GM12878 (cell line): Measurements from ENCODE around the gene TUBA4B. TPM values are rescaled to one million over a fixed set of nuclear protein-coding genes. Genes with fewer than 3 reads are reported as not detected.

Experiments used
- ATAC-seq: fragments of 200-7000 bp; cut with Tn5 transposase; 3 replicates; pipeline ENCODE4 v1.9.1; 2020; ENCODE audit warnings: mild to moderate bottlenecking, moderate library complexity
- BruUV-seq: library from RNA; stranded (reverse); fragments of 400-500 nt; replicated peaks from 2 replicates; lab custom pipeline; 2021; lab: Mats Ljungman, UMichigan
- CTCF ChIA-PET: fragments of 300-600 bp; sonication (Branson Sonifier 250); formaldehyde crosslinking; extraction: SDS; loops from one replicate; lab custom pipeline; 2021; ENCODE audit warnings: inconsistent platforms; lab: Yijun Ruan, JAX
- POLR2A ChIA-PET: fragments of 350-600 bp; formaldehyde crosslinking; extraction: SDS; loops from one replicate; lab custom pipeline; 2021; ENCODE audit warnings: inconsistent platforms; lab: Charles Lee
- RAD21 ChIA-PET: fragments of 300-600 bp; sonication (Branson Sonifier 250); formaldehyde crosslinking; loops from one replicate; lab custom pipeline; 2023; ENCODE audit warnings: antibody characterized with exemption; ENCODE audit not compliant: unreplicated experiment; lab: Charles Lee
- SMC1A ChIA-PET: fragments of 300-600 bp; sonication (Branson Sonifier 250); formaldehyde crosslinking; loops from one replicate; lab custom pipeline; 2023; ENCODE audit not compliant: unreplicated experiment, uncharacterized antibody; lab: Charles Lee
- DNase-seq: peaks from one replicate; pipeline ENCODE4 v3.0.0-alpha.2; 2011; ENCODE audit warnings: low read depth, low spot score
- FAIRE-seq: peaks from 3 replicates; lab custom pipeline; 2011; peaks lifted over from hg19 to GRCh38; lab: Jason Lieb, UNC
- H2AFZ ChIP-seq: 2 replicates; pipeline ENCODE4 v1.6.0; 2011; ENCODE audit warnings: low read depth, low read length, control low read depth; ENCODE audit not compliant: control insufficient read depth
- H3K27ac ChIP-seq: 2 replicates; pipeline ENCODE4 v1.5.1; 2011; ENCODE audit warnings: control low read depth; ENCODE audit not compliant: control insufficient read depth, insufficient read depth
- H3K27me3 ChIP-seq, 2 experiments: replicated peaks in 1 of 2; 2 replicates each; pipeline versions ENCODE4 v1.6.0 to v1.6.1; 2011; ENCODE audit warnings: low read length in 1 of 2; ENCODE audit not compliant: control insufficient read depth in 2 of 2, insufficient read depth in 2 of 2
- H3K36me3 ChIP-seq, 2 experiments: 2 replicates each; pipeline ENCODE4 v1.5.1; 2011; ENCODE audit warnings: low read length in 1 of 2; ENCODE audit not compliant: control insufficient read depth in 2 of 2, insufficient read depth in 2 of 2
- H3K4me1 ChIP-seq: 2 replicates; pipeline ENCODE4 v1.6.1; 2011; ENCODE audit warnings: mild to moderate bottlenecking, low read length, moderate library complexity, mixed read lengths; ENCODE audit not compliant: control insufficient read depth, insufficient read depth
- H3K4me2 ChIP-seq: 2 replicates; pipeline ENCODE4 v1.6.0; 2011; ENCODE audit warnings: control low read depth; ENCODE audit not compliant: control insufficient read depth, insufficient read depth
- H3K4me3 ChIP-seq: fragments of 200-600 bp; sonication (generic); 2 replicates; pipeline ENCODE4 v1.5.1; 2016
- H3K79me2 ChIP-seq: 2 replicates; pipeline ENCODE4 v1.6.0; 2011; ENCODE audit warnings: low read length; ENCODE audit not compliant: control insufficient read depth, insufficient read depth
- H3K9ac ChIP-seq: 2 replicates; pipeline ENCODE4 v1.8.0; 2011; ENCODE audit warnings: low read length, control low read depth, mixed read lengths; ENCODE audit not compliant: control insufficient read depth, insufficient read depth
- H3K9me3 ChIP-seq: replicated peaks from 3 replicates; pipeline ENCODE4 v1.5.1; 2011; ENCODE audit warnings: mild to moderate bottlenecking, low read length; ENCODE audit not compliant: control insufficient read depth, insufficient read depth
- H4K20me1 ChIP-seq: 2 replicates; pipeline ENCODE4 v1.6.0; 2011; ENCODE audit not compliant: control insufficient read depth, insufficient read depth
- BHLHE40 ChIP-seq, 2 experiments: fragments of 450-650 bp in 1 of 2; IDR thresholded peaks; 2 replicates each; pipeline ENCODE4 v1.6.1; 2011 to 2017; ENCODE audit warnings: low read depth in 2 of 2, borderline replicate concordance in 1 of 2, improper control_type of control experiment in 1 of 2, low read length in 1 of 2, mild to moderate bottlenecking in 1 of 2
- CBX3 ChIP-seq: fragments of 200-600 bp; sonication (generic); IDR thresholded peaks from 2 replicates; pipeline ENCODE4 v1.6.1; 2016; ENCODE audit warnings: low read depth, borderline replicate concordance
- EGR1 ChIP-seq, 2 experiments: IDR thresholded peaks; 1 replicate in 1 of 2; 2 replicates in 1 of 2; pipeline ENCODE4 v1.6.1; 2011 to 2012; ENCODE audit warnings: low read depth in 2 of 2, low read length in 2 of 2, borderline replicate concordance in 1 of 2, mild to moderate bottlenecking in 1 of 2, moderate library complexity in 1 of 2
- HDAC2 ChIP-seq: fragments of 200-600 bp; sonication (generic); IDR thresholded peaks from 2 replicates; pipeline ENCODE4 v1.6.1; 2017
- MYC ChIP-seq: IDR thresholded peaks from 2 replicates; pipeline ENCODE4 v1.6.1; 2011; ENCODE audit warnings: mild to moderate bottlenecking, low read length, moderate library complexity, inconsistent platforms; ENCODE audit not compliant: insufficient read depth, insufficient replicate concordance, insufficient read length, severe bottlenecking
- NFYB ChIP-seq: IDR thresholded peaks from 2 replicates; pipeline ENCODE4 v1.6.1; 2011; ENCODE audit warnings: low read depth, mild to moderate bottlenecking, low read length, improper control_type of control experiment, moderate library complexity; ENCODE audit not compliant: insufficient read depth
- POLR2AphosphoS5 ChIP-seq: IDR thresholded peaks from 2 replicates; pipeline ENCODE4 v1.6.1; 2011; ENCODE audit warnings: mild to moderate bottlenecking, low read length, inconsistent platforms
- SRF ChIP-seq, 2 experiments: IDR thresholded peaks; 2 replicates each; pipeline ENCODE4 v1.6.1; 2011; ENCODE audit warnings: low read depth in 2 of 2, low read length in 2 of 2, mild to moderate bottlenecking in 1 of 2, moderate library complexity in 1 of 2
- TCF12 ChIP-seq: IDR thresholded peaks from 2 replicates; pipeline ENCODE4 v1.6.1; 2011; ENCODE audit warnings: low read depth, mild to moderate bottlenecking, low read length
- USF2 ChIP-seq: IDR thresholded peaks from 2 replicates; pipeline ENCODE4 v1.6.1; 2011; ENCODE audit warnings: low read depth, low read length, improper control_type of control experiment, borderline replicate concordance
- WGBS: methylation state at CpG from one replicate; pipeline ENCODE4 v1.1.6; 2016; ENCODE audit warnings: low lambda C conversion rate; ENCODE audit not compliant: insufficient replicate concordance, insufficient coverage; ENCODE audit errors: missing lambda C conversion rate; 5-methylcytosine and 5-hydroxymethylcytosine counted together
- in situ Hi-C: fragments of 300-500 bp; cut with MboI; formaldehyde crosslinking; loops from 9 replicates; pipeline ENCODE4 v1.14.3; 2018; ENCODE audit warnings: mixed read lengths
- intact Hi-C: fragments of 100-400 bp; cut with micrococcal nuclease; formaldehyde crosslinking; loops from one replicate; pipeline ENCODE4 v1.14.2; 2022; ENCODE audit not compliant: unreplicated experiment
- polyA plus RNA-seq, 11 experiments: library from polyadenylated mRNA; depleted of rRNA in 4 of 11; unstranded in 6 of 11; stranded (reverse) in 5 of 11; fragments of >200 nt; fragmentation: Nextera tagmentation in 4 of 11; fragmentation: Illumina TruSeq in 1 of 11; extraction: Ambion mirVana in 4 of 11; extraction: Trizol in 1 of 11; gene quantifications; 1 replicate in 1 of 11; 2 replicates in 10 of 11; pipeline versions ENCODE4 v1.2.1 to v1.2.3, GENCODE V29; 2011 to 2016; ENCODE audit warnings: inconsistent platforms in 2 of 11, missing spikeins in 2 of 11, low read depth in 1 of 11
- total RNA-seq, 4 experiments: library from RNA; depleted of rRNA in 3 of 4; stranded (reverse); fragments of >200 nt in 3 of 4; fragmentation: Illumina TruSeq in 1 of 4; extraction: Trizol in 1 of 4; gene quantifications; 2 replicates each; pipeline versions ENCODE4 v1.2.1 to v1.2.3, GENCODE V29; 2013 to 2021
- TF ChIP-seq, protein P1 (sequence below): IDR thresholded peaks from 2 replicates; pipeline ENCODE4 v1.6.1; 2011; ENCODE audit warnings: low read depth, mild to moderate bottlenecking, low read length, moderate library complexity, borderline replicate concordance; ENCODE audit errors: extremely low read depth
- TF ChIP-seq, protein P2 (sequence below): fragments of 450-650 bp; formaldehyde crosslinking; IDR thresholded peaks from 2 replicates; pipeline ENCODE4 v1.5.0; 2022; ENCODE audit warnings: mild to moderate bottlenecking, missing genetic modification characterization

Gene TUBA4B
- total and polyA plus RNA-seq, 10 of the 15 experiments (the other 5 are each of a cell fraction or from before 2014, with no cell fraction given) = 0.07 TPM; not detected in 9

GRCh38 chr2:219306047-219306446 is 53.0 kb downstream of the TUBA4B start:
- H3K27me3 ChIP-seq = peaks cover 2 to 5% of the 10 kb centered on the region in 2 experiments; a peak in 2 of 4 replicates
- H3K36me3 ChIP-seq = no peaks in the 10 kb centered on the region
- no peaks in the 10 kb centered on the region for H3K9me3 ChIP-seq
- H3K4me3 ChIP-seq = no peak overlapping the region
- no TSS peak for BruUV-seq
- 0% methylated on average over 1 of the region's 1 CpG for WGBS
- no peak overlapping the region for H3K4me2 ChIP-seq
- TF ChIP-seq CBX3 (no peak), USF2 (no peak), SRF (IDR thresholded peaks at IDR 0.05; ENCODE audit: low read depth in 2 of 2, low read length in 2 of 2) (no peak), EGR1 (IDR thresholded peaks at IDR 0.05; ENCODE audit: borderline replicate concordance in 1 of 2, low read depth in 2 of 2, low read length in 2 of 2) (no peak), HDAC2 (no peak), BHLHE40 (IDR thresholded peaks at IDR 0.05; ENCODE audit: borderline replicate concordance in 1 of 2, low read depth in 2 of 2, low read length in 1 of 2) (no peak), POLR2AphosphoS5 (no peak), MYC (no peak), NFYB (no peak), TCF12 (no peak)
- TF ChIP-seq, protein P1, sequence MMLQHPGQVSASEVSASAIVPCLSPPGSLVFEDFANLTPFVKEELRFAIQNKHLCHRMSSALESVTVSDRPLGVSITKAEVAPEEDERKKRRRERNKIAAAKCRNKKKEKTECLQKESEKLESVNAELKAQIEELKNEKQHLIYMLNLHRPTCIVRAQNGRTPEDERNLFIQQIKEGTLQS = no peak
- TF ChIP-seq, protein P2, sequence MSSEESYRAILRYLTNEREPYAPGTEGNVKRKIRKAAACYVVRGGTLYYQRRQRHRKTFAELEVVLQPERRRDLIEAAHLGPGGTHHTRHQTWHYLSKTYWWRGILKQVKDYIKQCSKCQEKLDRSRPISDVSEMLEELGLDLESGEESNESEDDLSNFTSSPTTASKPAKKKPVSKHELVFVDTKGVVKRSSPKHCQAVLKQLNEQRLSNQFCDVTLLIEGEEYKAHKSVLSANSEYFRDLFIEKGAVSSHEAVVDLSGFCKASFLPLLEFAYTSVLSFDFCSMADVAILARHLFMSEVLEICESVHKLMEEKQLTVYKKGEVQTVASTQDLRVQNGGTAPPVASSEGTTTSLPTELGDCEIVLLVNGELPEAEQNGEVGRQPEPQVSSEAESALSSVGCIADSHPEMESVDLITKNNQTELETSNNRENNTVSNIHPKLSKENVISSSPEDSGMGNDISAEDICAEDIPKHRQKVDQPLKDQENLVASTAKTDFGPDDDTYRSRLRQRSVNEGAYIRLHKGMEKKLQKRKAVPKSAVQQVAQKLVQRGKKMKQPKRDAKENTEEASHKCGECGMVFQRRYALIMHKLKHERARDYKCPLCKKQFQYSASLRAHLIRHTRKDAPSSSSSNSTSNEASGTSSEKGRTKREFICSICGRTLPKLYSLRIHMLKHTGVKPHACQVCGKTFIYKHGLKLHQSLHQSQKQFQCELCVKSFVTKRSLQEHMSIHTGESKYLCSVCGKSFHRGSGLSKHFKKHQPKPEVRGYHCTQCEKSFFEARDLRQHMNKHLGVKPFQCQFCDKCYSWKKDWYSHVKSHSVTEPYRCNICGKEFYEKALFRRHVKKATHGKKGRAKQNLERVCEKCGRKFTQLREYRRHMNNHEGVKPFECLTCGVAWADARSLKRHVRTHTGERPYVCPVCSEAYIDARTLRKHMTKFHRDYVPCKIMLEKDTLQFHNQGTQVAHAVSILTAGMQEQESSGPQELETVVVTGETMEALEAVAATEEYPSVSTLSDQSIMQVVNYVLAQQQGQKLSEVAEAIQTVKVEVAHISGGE (CRISPR knock-in tag) = no peak
- TF ChIP-seq, all 136 proteins: peak for 0
- intact Hi-C loops (no loop called here), in situ Hi-C loops (no loop called here)
- H2AFZ ChIP-seq = no peak overlapping the region
- no peak for FAIRE-seq
- H3K9ac ChIP-seq = no peak overlapping the region
- no peak for DNase-seq
- H4K20me1 ChIP-seq = no peaks in the 10 kb centered on the region
- no peak for ATAC-seq
- ChIA-PET CTCF (interaction anchor here (1.4 kb wide), 1 partner anchor 151 kb away, joined by 3 read pairs; no protein-coding TSS in a partner anchor), RAD21 (no interaction called here), SMC1A (no interaction called here), POLR2A (no interaction called here)
- no peak overlapping the region for H3K27ac ChIP-seq
- no peaks in the 10 kb centered on the region for H3K79me2 ChIP-seq
- H3K4me1 ChIP-seq = no peaks in the 10 kb centered on the region
